T-helper 2 cell treated with Interferon-gamma antibody and Interleukin-4, amounts not matched to agents 5 μg/mL and 100 μg/mL, for 36 hours (primary cell): Measurements from ENCODE around the gene PBX1.

Experiments used
- DNase-seq: peaks from one replicate; pipeline ENCODE4 v3.0.0; 2021; ENCODE audit warnings: low spot score
- H3K27ac Mint-ChIP-seq: one replicate; pipeline ENCODE4 v1.8.0; 2021; ENCODE audit warnings: mild to moderate bottlenecking, mixed read lengths
- H3K27me3 Mint-ChIP-seq: one replicate; pipeline ENCODE4 v1.8.0; 2021; ENCODE audit warnings: low read depth, mixed read lengths
- H3K36me3 Mint-ChIP-seq: one replicate; pipeline ENCODE4 v1.8.0; 2021; ENCODE audit warnings: low read depth, mixed read lengths
- H3K4me1 Mint-ChIP-seq: one replicate; pipeline ENCODE4 v1.8.0; 2021; ENCODE audit warnings: low read depth, mixed read lengths
- H3K4me3 Mint-ChIP-seq: one replicate; pipeline ENCODE4 v1.8.0; 2022; ENCODE audit warnings: mild to moderate bottlenecking, moderate library complexity, mixed read lengths
- H3K9me3 Mint-ChIP-seq: one replicate; pipeline ENCODE4 v1.8.0; 2021; ENCODE audit warnings: mixed read lengths

The PBX1 gene

DNA sequence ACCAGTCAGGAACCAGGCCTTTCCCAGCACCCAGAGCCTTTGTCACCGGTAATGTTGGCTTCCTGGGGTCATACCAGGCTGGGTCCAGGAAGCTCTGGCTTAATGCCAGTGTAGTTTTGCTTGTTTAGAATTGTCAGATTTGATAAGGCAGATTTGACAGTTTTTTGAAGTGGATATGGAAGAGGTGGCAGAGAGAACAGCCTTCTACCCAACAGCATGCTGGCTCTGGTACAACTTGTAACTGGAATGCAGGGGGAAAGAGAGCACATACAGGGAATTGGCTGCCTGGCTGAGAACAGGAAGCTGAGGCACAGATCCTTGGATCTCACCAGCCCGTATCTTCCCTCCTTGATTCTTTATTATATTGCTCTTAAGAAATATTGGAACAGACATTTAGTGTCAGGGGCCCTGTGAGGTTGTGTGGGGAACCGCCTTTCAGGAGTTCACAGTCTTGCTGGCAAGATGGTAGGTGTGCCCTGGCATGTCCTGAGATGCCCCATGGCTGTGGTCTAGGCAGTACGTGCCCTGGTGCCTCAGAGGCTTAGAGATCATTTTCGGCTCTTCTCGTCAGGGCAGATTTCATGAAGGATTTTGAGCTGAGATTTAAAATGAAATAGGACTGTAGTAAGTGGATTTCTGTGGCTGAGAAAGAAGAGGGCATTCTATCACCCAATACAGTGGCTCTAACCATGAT is 227.0 kb downstream of the PBX1 start:
- Mint-ChIP-seq H3K27me3 (peaks cover 2% of the 10 kb centered on the region), H3K36me3 (no peaks in the 10 kb centered on the region), H3K27ac (no peak overlapping the region), H3K4me1 (no peaks in the 10 kb centered on the region), H3K4me3 (no peak overlapping the region), H3K9me3 (no peaks in the 10 kb centered on the region)
- no peak for DNase-seq

DNA sequence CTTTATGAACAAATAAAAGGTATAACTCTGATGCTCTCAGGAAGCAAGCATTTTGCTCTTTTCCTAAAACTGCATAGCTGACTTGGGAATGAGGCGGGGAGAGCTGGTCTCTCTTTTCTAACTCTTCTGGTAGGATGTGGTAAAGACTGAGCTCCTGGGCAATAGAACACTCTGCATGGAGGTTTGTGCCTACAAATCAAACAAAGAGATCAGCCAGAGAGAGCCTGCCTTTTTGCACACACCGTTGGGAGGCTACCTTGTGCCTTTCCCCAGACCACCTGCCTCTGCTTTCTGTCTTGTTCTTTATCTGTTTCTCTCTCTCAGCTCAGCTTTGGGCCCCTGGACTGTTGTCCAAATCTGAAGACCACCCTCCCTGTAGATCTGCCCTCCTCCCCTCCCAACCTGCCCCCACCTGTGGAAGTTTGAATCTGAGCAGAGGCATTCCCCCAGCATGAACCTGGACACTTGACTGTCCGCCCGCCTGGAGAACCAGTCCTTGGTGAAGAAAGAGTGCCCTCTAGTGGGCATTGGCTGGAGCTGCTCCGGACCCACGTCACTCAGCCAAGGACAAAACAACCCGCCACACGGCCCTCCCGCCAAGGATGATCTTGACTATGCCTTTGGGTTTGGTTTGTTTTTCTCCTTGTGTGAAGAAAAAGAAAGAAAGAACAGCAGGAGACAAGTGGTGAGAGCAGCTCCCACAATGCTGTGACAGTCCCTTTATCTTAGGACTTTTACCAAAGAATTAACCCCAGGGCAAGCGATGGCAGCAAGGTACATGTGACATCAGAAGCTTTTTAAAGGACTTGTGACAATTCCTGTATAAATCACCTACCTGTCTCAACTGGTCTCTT is 228.2 kb downstream of the PBX1 start:
- Mint-ChIP-seq H3K27ac (no peak overlapping the region), H3K4me3 (no peak overlapping the region), H3K27me3 (peaks cover 2% of the 10 kb centered on the region), H3K4me1 (no peaks in the 10 kb centered on the region), H3K36me3 (no peaks in the 10 kb centered on the region), H3K9me3 (no peaks in the 10 kb centered on the region)
- peak; percentile 38 for DNase-seq

DNA sequence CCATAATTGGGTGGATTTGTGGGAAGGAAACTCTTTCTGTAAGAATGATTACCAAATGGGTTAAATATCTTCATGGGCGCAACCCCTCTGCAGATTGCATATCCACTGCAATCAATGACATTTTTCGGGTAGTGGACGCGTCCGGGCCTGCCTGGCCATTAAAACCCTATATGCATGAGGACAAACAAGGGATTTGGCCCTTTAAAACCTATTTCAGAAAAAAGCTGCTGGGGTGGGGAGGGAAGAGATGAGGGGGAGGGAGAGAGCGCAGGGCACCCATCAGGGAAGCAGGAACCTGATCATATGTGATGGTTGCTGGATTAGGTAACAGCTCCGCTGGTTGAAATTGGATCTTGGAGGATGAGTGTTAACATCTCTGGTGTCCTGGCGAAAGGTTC is 228.8 kb downstream of the PBX1 start:
- Mint-ChIP-seq H3K4me3 (no peak overlapping the region), H3K4me1 (no peaks in the 10 kb centered on the region), H3K9me3 (no peaks in the 10 kb centered on the region), H3K27me3 (peaks cover 2% of the 10 kb centered on the region), H3K36me3 (no peaks in the 10 kb centered on the region), H3K27ac (no peak overlapping the region)
- no peak for DNase-seq

- Mint-ChIP-seq H3K4me3 (no peak overlapping the region), H3K36me3 (no peaks in the 10 kb centered on the region), H3K4me1 (no peaks in the 10 kb centered on the region), H3K9me3 (no peaks in the 10 kb centered on the region), H3K27me3 (peaks cover 2% of the 10 kb centered on the region), H3K27ac (no peak overlapping the region)
- no peak for DNase-seq
Observed at GRCh38 chr1:164790081-164790480, 231.1 kb downstream of the PBX1 start.

DNA sequence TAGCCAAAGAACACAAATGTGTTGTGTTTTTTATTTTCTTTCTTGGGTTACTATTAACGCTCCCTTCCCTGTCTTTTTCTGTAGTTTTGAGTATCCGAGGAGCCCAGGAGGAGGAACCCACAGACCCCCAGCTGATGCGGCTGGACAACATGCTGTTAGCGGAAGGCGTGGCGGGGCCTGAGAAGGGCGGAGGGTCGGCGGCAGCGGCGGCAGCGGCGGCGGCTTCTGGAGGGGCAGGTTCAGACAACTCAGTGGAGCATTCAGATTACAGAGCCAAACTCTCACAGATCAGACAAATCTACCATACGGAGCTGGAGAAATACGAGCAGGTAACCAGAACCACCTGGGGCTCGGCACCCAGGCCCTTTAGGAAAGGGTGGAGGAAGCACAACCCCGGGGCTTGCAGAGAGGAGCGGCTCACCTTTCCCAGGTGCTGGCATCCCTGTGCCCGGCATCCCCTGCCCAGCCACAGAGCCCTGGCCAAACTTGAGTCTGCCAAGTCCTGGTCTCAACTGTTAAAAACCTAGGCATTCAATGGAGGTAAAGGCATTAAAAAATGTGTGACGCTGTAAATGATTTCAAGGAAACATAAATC is 233.5 kb downstream of the PBX1 start:
- Mint-ChIP-seq H3K27me3 (no peaks in the 10 kb centered on the region), H3K4me1 (no peaks in the 10 kb centered on the region), H3K9me3 (no peaks in the 10 kb centered on the region), H3K36me3 (no peaks in the 10 kb centered on the region), H3K27ac (no peak overlapping the region), H3K4me3 (no peak overlapping the region)
- no peak for DNase-seq

DNA sequence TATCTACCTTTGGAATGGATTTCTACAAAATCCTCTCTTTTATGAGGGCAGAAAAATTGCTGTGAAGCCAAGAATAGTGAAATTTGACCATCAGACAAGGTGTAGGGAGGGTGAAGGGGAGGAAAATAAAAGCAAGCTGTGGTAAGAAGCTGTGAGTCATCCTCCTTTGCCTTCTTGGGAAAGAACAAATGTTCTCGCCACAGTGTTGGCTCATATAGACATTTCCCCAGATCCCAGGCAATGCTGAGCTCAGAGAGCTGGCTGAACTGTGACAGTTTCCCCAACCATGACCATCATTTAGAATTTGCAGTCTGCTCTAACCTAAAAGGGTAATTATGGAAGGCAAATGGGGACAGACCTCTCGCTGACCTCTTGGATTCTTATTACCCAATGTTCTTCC is 235.4 kb downstream of the PBX1 start:
- Mint-ChIP-seq H3K27me3 (no peaks in the 10 kb centered on the region), H3K4me1 (no peaks in the 10 kb centered on the region)

DNA sequence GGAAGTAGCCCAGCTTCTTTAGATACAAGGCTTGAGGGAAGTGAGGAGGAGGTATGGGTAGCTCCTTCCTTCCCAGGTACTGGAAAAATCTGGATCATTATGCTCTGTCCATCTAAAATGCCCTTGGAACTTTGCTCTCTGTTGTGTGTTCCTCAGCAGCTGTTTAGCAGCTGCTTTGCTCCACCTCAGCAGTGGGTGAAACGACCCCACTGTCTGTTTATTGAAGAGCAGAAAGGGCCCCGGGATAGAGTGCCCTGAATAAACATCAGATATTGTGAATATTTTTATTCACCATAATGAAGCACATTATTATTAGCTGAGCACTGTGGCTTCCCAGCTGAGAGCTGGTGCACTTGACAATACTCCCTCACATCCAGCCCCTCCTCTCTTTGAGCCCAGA is 237.9 kb downstream of the PBX1 start:
- no peaks in the 10 kb centered on the region for H3K27me3 Mint-ChIP-seq
- no peak overlapping the region for H3K27ac Mint-ChIP-seq
- no peak for DNase-seq
- no peak overlapping the region for H3K4me3 Mint-ChIP-seq
- no peaks in the 10 kb centered on the region for H3K36me3 Mint-ChIP-seq
- H3K4me1 Mint-ChIP-seq = no peaks in the 10 kb centered on the region
- no peaks in the 10 kb centered on the region for H3K9me3 Mint-ChIP-seq

More for the DNA sequence above, 235.4 kb downstream of the PBX1 start:
- Mint-ChIP-seq H3K36me3 (no peaks in the 10 kb centered on the region), H3K4me3 (no peak overlapping the region), H3K9me3 (no peaks in the 10 kb centered on the region), H3K27ac (no peak overlapping the region)
- no peak for DNase-seq

DNA sequence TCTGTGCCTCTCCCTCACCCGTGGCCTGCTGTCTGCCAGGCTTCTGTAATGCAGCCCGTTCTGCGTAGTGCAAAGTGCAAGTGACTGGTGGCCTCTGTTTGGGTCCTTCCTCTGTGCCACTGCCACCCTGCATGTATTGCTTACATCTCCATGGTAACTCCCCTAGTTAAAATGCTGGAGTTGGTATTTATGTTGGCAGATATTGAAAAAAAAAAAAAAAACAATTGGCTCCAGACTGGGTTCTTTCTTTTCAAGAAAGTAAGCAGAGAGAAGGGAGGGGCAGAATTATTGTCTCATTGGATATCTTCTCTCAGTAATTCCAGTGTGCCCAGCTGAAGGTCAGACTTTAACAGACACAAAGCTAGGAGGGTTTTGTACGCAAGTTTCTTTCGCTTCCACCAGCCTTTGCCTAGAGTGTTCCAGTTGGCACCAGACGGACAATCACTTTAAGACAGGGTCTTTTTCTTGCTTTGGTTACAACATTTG is 242.3 kb downstream of the PBX1 start:
- no peaks in the 10 kb centered on the region for H3K27me3 Mint-ChIP-seq
- no peaks in the 10 kb centered on the region for H3K9me3 Mint-ChIP-seq
- H3K36me3 Mint-ChIP-seq = no peaks in the 10 kb centered on the region
- H3K27ac Mint-ChIP-seq = no peak overlapping the region
- H3K4me1 Mint-ChIP-seq = no peaks in the 10 kb centered on the region
- H3K4me3 Mint-ChIP-seq = no peak overlapping the region
- DNase-seq = no peak

DNA sequence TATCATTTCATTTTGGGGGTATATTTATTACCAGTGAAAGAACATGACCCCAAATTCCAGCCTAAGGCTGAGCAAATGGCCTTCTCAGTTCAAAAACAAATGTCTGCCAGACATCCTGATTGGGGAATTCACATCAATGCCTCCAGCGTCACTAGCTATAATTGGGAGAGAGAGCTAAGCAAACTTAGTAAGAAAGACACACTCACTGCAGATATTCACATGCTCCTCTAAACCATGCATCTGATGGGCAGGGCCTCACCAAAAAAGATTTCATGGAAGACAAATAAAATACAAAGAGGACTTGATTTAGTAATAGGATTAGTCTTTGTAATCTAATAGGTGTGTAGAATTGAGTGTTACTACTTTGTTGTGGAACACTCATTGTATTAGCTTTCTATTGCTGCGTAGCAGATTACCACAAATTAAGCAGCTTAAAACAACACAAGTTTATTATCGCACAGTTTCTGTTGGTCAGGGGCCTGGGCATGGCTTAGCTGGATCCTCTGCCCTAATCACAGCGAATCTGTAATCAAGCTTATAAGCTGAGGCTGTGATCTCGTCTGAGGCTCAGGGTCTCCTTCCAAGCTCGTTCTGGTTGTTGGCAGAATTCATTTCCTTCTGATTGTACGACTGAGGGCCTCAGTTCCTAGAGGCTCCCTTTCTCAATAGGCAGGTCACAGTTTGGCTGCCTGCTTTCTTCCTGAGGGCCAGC is 243.0 kb downstream of the PBX1 start:
- Mint-ChIP-seq H3K36me3 (no peaks in the 10 kb centered on the region), H3K27ac (no peak overlapping the region), H3K27me3 (no peaks in the 10 kb centered on the region), H3K4me1 (no peaks in the 10 kb centered on the region), H3K9me3 (no peaks in the 10 kb centered on the region), H3K4me3 (no peak overlapping the region)
- DNase-seq = no peak

- DNase-seq = no peak
- no peaks in the 10 kb centered on the region for H3K4me1 Mint-ChIP-seq
- H3K27me3 Mint-ChIP-seq = no peaks in the 10 kb centered on the region
- H3K9me3 Mint-ChIP-seq = no peaks in the 10 kb centered on the region
- no peak overlapping the region for H3K27ac Mint-ChIP-seq
- no peaks in the 10 kb centered on the region for H3K36me3 Mint-ChIP-seq
- H3K4me3 Mint-ChIP-seq = no peak overlapping the region
Observed at GRCh38 chr1:164802529-164803282, 243.7 kb downstream of the PBX1 start.

DNA sequence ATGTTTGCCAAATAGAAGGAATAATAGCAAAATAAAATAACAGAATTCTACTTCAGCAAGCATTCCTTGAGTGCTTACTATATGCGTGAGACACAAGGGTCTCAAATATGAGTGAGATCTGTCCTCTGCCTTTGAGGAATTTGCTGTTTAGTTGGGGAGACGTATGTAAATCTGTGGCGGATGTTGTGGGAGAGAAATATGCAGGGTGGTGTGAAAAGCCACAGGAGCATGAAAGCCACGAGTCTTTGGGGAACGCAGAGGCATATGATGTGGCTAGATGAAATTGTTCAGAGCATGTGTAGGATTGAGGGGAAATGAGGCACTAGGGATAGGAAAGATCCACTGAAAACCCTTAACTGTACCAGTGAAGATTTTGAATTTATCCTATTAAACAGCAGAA is 244.4 kb downstream of the PBX1 start:
- Mint-ChIP-seq H3K9me3 (no peaks in the 10 kb centered on the region), H3K27ac (no peak overlapping the region), H3K27me3 (no peaks in the 10 kb centered on the region), H3K36me3 (no peaks in the 10 kb centered on the region), H3K4me1 (no peaks in the 10 kb centered on the region), H3K4me3 (no peak overlapping the region)
- no peak for DNase-seq

GRCh38 chr1:164804366-164804765 is 245.4 kb downstream of the PBX1 start:
- DNase-seq = no peak
- H3K4me3 Mint-ChIP-seq = no peak overlapping the region

GRCh38 chr1:164805399-164805798 is 246.4 kb downstream of the PBX1 start:
- no peaks in the 10 kb centered on the region for H3K9me3 Mint-ChIP-seq
- H3K4me1 Mint-ChIP-seq = no peaks in the 10 kb centered on the region
- DNase-seq = no peak
- no peaks in the 10 kb centered on the region for H3K36me3 Mint-ChIP-seq
- H3K27ac Mint-ChIP-seq = no peak overlapping the region
- no peak overlapping the region for H3K4me3 Mint-ChIP-seq
- no peaks in the 10 kb centered on the region for H3K27me3 Mint-ChIP-seq

More at GRCh38 chr1:164804366-164804765, 245.4 kb downstream of the PBX1 start:
- Mint-ChIP-seq H3K9me3 (no peaks in the 10 kb centered on the region), H3K27ac (no peak overlapping the region), H3K27me3 (no peaks in the 10 kb centered on the region), H3K4me1 (no peaks in the 10 kb centered on the region), H3K36me3 (no peaks in the 10 kb centered on the region)
